ENCODE measurements around the gene SEPTIN3. TPM values are rescaled to one million over a fixed set of nuclear protein-coding genes. Genes with fewer than 3 reads are reported as not detected.
A peak's percentile ranks its signal among the peaks of the same experiment; 100 is the strongest.

SEPTIN3 gene
- total RNA-seq, 5 donors from 2014 or later (not counting 1 experiment from before 2014, with no cell fraction given): 0.10 to 0.30 (median 0.23) TPM

- peak in 1 of 4 experiments; percentile 6 for ATAC-seq (replicated peaks in 1 of 4)
- CTCF ChIA-PET: no interaction called here
- H3K4me1 ChIP-seq (ENCODE audit: control insufficient read depth in 1 of 2, extremely low read depth in 1 of 2, insufficient read depth in 2 of 2, low read length in 2 of 2): peaks cover 0 to 19% of the 10 kb centered on the region in 2 experiments
These were observed 35.6 kb upstream of the SEPTIN3 start for GRCh38 chr22:41933411-41934177.

GRCh38 chr22:41934284-41935014, 34.8 kb upstream of the SEPTIN3 start:
- no peak for ATAC-seq (replicated peaks in 1 of 4)
- no peaks in the 10 kb centered on the region for H3K36me3 Mint-ChIP-seq
- Histone ChIP-seq H3K4me1 (ENCODE audit: control insufficient read depth in 1 of 2, extremely low read depth in 1 of 2, insufficient read depth in 2 of 2, low read length in 2 of 2) (peaks cover 0 to 21% of the 10 kb centered on the region in 2 experiments), H3K9me3 (no peaks in the 10 kb centered on the region), H3K27ac (ENCODE audit: low read length) (no peak overlapping the region), H3K27me3 (replicated peaks in 1 of 2; ENCODE audit: control insufficient read depth in 2 of 2, extremely low read depth in 1 of 2, insufficient read depth in 2 of 2, low read length in 1 of 2) (no peaks in the 10 kb centered on the region), H3K4me3 (ENCODE audit: control insufficient read depth in 1 of 2, extremely low read depth in 1 of 2, low read length in 1 of 2) (no peak overlapping the region), H3K36me3 (ENCODE audit: control insufficient read depth in 2 of 2, extremely low read depth in 1 of 2, insufficient read depth in 1 of 2, low read length in 1 of 2) (no peaks in the 10 kb centered on the region)
- no peaks in the 10 kb centered on the region for H3K9me3 Mint-ChIP-seq
- 98% methylated on average over 8 of the region's 17 CpGs for whole genome bisulfite sequencing (ENCODE audit: insufficient coverage)
- DNase-seq: no peak
- no peaks in the 10 kb centered on the region for H3K27me3 Mint-ChIP-seq
- peak overlapping the region; percentile 39 to 43 for H3K27ac Mint-ChIP-seq
- no peak overlapping the region for H3K4me3 Mint-ChIP-seq
- ChIA-PET POLR2A (interaction anchor here in 1 of 2 donors (0.6 to 0.9 kb wide), 2 partner anchors 11 to 459 kb away, joined by 3 to 6 read pairs; no protein-coding TSS in a partner anchor), CTCF (no interaction called here)
- peaks cover 8 to 37% (median 20%) of the 10 kb centered on the region in 3 donors for H3K4me1 Mint-ChIP-seq

More at GRCh38 chr22:41933411-41934177, 35.6 kb upstream of the SEPTIN3 start:
- Histone ChIP-seq H3K27me3 (replicated peaks in 1 of 2; ENCODE audit: control insufficient read depth in 2 of 2, extremely low read depth in 1 of 2, insufficient read depth in 2 of 2, low read length in 1 of 2) (no peaks in the 10 kb centered on the region), H3K27ac (ENCODE audit: low read length) (peak overlapping the region; percentile 24), H3K36me3 (ENCODE audit: control insufficient read depth in 2 of 2, extremely low read depth in 1 of 2, insufficient read depth in 1 of 2, low read length in 1 of 2) (no peaks in the 10 kb centered on the region), H3K4me3 (ENCODE audit: control insufficient read depth in 1 of 2, extremely low read depth in 1 of 2, low read length in 1 of 2) (no peak overlapping the region), H3K9me3 (no peaks in the 10 kb centered on the region)
- no peaks in the 10 kb centered on the region for H3K36me3 Mint-ChIP-seq
- no peak overlapping the region for H3K27ac Mint-ChIP-seq
- H3K4me1 Mint-ChIP-seq: peaks cover 0 to 35% (median 12%) of the 10 kb centered on the region in 3 donors
- no peak overlapping the region for H3K4me3 Mint-ChIP-seq
- H3K27me3 Mint-ChIP-seq: no peaks in the 10 kb centered on the region
- H3K9me3 Mint-ChIP-seq: no peaks in the 10 kb centered on the region
- no peak for DNase-seq
- POLR2A ChIA-PET: interaction anchor here in 1 of 2 donors (0.6 kb wide), 1 partner anchor 460 kb away, joined by 6 read pairs; no protein-coding TSS in a partner anchor
- 82% methylated on average over 11 of the region's 16 CpGs for WGBS (ENCODE audit: insufficient coverage)

- peaks cover 13 to 42% (median 26%) of the 10 kb centered on the region in 3 donors for H3K4me1 Mint-ChIP-seq
- Histone ChIP-seq H3K27me3 (replicated peaks in 1 of 2; ENCODE audit: control insufficient read depth in 2 of 2, extremely low read depth in 1 of 2, insufficient read depth in 2 of 2, low read length in 1 of 2) (no peaks in the 10 kb centered on the region), H3K27ac (ENCODE audit: low read length) (no peak overlapping the region), H3K4me1 (ENCODE audit: control insufficient read depth in 1 of 2, extremely low read depth in 1 of 2, insufficient read depth in 2 of 2, low read length in 2 of 2) (peaks cover 0 to 26% of the 10 kb centered on the region in 2 experiments), H3K36me3 (ENCODE audit: control insufficient read depth in 2 of 2, extremely low read depth in 1 of 2, insufficient read depth in 1 of 2, low read length in 1 of 2) (no peaks in the 10 kb centered on the region), H3K4me3 (ENCODE audit: control insufficient read depth in 1 of 2, extremely low read depth in 1 of 2, low read length in 1 of 2) (no peak overlapping the region), H3K9me3 (no peaks in the 10 kb centered on the region)
- no peaks in the 10 kb centered on the region for H3K9me3 Mint-ChIP-seq
- 100% methylated on average over 1 of the region's 4 CpGs for WGBS (ENCODE audit: insufficient coverage)
- no peaks in the 10 kb centered on the region for H3K27me3 Mint-ChIP-seq
- H3K27ac Mint-ChIP-seq: peak overlapping the region; percentile 39 to 43
- H3K36me3 Mint-ChIP-seq: no peaks in the 10 kb centered on the region
- ATAC-seq (replicated peaks in 1 of 4): no peak
- POLR2A ChIA-PET: interaction anchor here in 1 of 2 donors (0.9 kb wide), 2 partner anchors 11 to 27 kb away, joined by 3 to 5 read pairs; no protein-coding TSS in a partner anchor
- DNase-seq: no peak
- CTCF ChIA-PET: no interaction called here
- H3K4me3 Mint-ChIP-seq: no peak overlapping the region
These were observed 34.3 kb upstream of the SEPTIN3 start for GRCh38 chr22:41935015-41935351.

- no peak overlapping the region for H3K4me3 ChIP-seq (ENCODE audit: control insufficient read depth in 1 of 2, extremely low read depth in 1 of 2, low read length in 1 of 2)
- no peaks in the 10 kb centered on the region for H3K27me3 ChIP-seq (replicated peaks in 1 of 2; ENCODE audit: control insufficient read depth in 2 of 2, extremely low read depth in 1 of 2, insufficient read depth in 2 of 2, low read length in 1 of 2)
- Mint-ChIP-seq H3K27me3 (no peaks in the 10 kb centered on the region), H3K4me1 (peaks cover 19 to 47% (median 31%) of the 10 kb centered on the region in 3 donors), H3K4me3 (no peak overlapping the region), H3K36me3 (no peaks in the 10 kb centered on the region), H3K9me3 (no peaks in the 10 kb centered on the region), H3K27ac (peak overlapping the region in 1 of 2 donors; percentile 70)
- ChIA-PET POLR2A (interaction anchor here (0.6 to 0.9 kb wide), 2 partner anchors 9 to 27 kb away, joined by 4 to 5 read pairs; no protein-coding TSS in a partner anchor), CTCF (no interaction called here)
- no peak for ATAC-seq (replicated peaks in 1 of 4)
- peak overlapping the region; percentile 23 for H3K27ac ChIP-seq (ENCODE audit: low read length)
- no peaks in the 10 kb centered on the region for H3K36me3 ChIP-seq (ENCODE audit: control insufficient read depth in 2 of 2, extremely low read depth in 1 of 2, insufficient read depth in 1 of 2, low read length in 1 of 2)
- DNase-seq: no peak
- no peaks in the 10 kb centered on the region for H3K9me3 ChIP-seq
- peaks cover under 1 to 32% of the 10 kb centered on the region in 2 experiments for H3K4me1 ChIP-seq (ENCODE audit: control insufficient read depth in 1 of 2, extremely low read depth in 1 of 2, insufficient read depth in 2 of 2, low read length in 2 of 2)
- WGBS (ENCODE audit: insufficient coverage): 98% methylated on average over 9 of the region's 9 CpGs
These were observed 33.7 kb upstream of the SEPTIN3 start for GRCh38 chr22:41935509-41935908.

GRCh38 chr22:41936894-41937169, 32.4 kb upstream of the SEPTIN3 start:
- peak overlapping the region in 1 of 2 donors; percentile 55 for H3K27ac Mint-ChIP-seq

More at GRCh38 chr22:41936894-41937169, 32.4 kb upstream of the SEPTIN3 start:
- ATAC-seq (replicated peaks in 1 of 4) (no peak), DNase-seq (no peak)
- no CpG with 5 or more reads among the region's 2 CpGs for WGBS (ENCODE audit: insufficient coverage)
- ChIA-PET CTCF (no interaction called here), POLR2A (interaction anchor here (0.6 to 0.7 kb wide), 2 partner anchors 94 to 176 kb away, joined by 3 to 5 read pairs; no protein-coding TSS in a partner anchor)
- no peaks in the 10 kb centered on the region for H3K36me3 Mint-ChIP-seq
- Histone ChIP-seq H3K27ac (ENCODE audit: low read length) (no peak overlapping the region), H3K27me3 (replicated peaks in 1 of 2; ENCODE audit: control insufficient read depth in 2 of 2, extremely low read depth in 1 of 2, insufficient read depth in 2 of 2, low read length in 1 of 2) (no peaks in the 10 kb centered on the region), H3K4me1 (ENCODE audit: control insufficient read depth in 1 of 2, extremely low read depth in 1 of 2, insufficient read depth in 2 of 2, low read length in 2 of 2) (peaks cover 5 to 43% of the 10 kb centered on the region in 2 experiments), H3K4me3 (ENCODE audit: control insufficient read depth in 1 of 2, extremely low read depth in 1 of 2, low read length in 1 of 2) (no peak overlapping the region), H3K36me3 (ENCODE audit: control insufficient read depth in 2 of 2, extremely low read depth in 1 of 2, insufficient read depth in 1 of 2, low read length in 1 of 2) (no peaks in the 10 kb centered on the region), H3K9me3 (no peaks in the 10 kb centered on the region)
- peaks cover 30 to 56% (median 42%) of the 10 kb centered on the region in 3 donors for H3K4me1 Mint-ChIP-seq
- no peak overlapping the region for H3K4me3 Mint-ChIP-seq
- H3K27me3 Mint-ChIP-seq: no peaks in the 10 kb centered on the region
- H3K9me3 Mint-ChIP-seq: no peaks in the 10 kb centered on the region

All from T-cell (primary cell).